Neural progenitor cell (in vitro differentiated cells): ENCODE results near the gene PRSS12.

Experiments used
- CTCF ChIP-seq: fragments of 200-600 bp; sonication (generic); IDR thresholded peaks from 2 replicates; pipeline ENCODE4 v1.5.1; 2017; ENCODE audit warnings: antibody characterized with exemption, mild to moderate bottlenecking
- EZH2 ChIP-seq: fragments of 200-600 bp; sonication (generic); IDR thresholded peaks from 2 replicates; pipeline ENCODE4 v1.6.1; 2017; ENCODE audit warnings: antibody characterized with exemption, mild to moderate bottlenecking, moderate library complexity
- EZH2phosphoT487 ChIP-seq: fragments of 200-600 bp; sonication (generic); IDR thresholded peaks from 2 replicates; pipeline ENCODE4 v1.6.1; 2017; ENCODE audit warnings: antibody characterized with exemption

GRCh38 chr4:118259111-118259510, 93.7 kb downstream of the PRSS12 start:
- no peak for TF ChIP-seq CTCF
- TF ChIP-seq EZH2phosphoT487 = no peak
- TF ChIP-seq EZH2 = no peak
